BLaER1 treated with 17β-estradiol and CSF1 and Interleukin-3, amounts not matched to agents 10 nM and 100 nM (cell line): ENCODE measurements around the gene PROB1.

Source experiments
- H3K27ac ChIP-seq, 11 experiments: shearing (Covaris generic); formaldehyde crosslinking; 2 replicates each; pipeline ENCODE4 v1.8.1; 2022
- H3K27me3 ChIP-seq, 11 experiments: shearing (Covaris generic); formaldehyde crosslinking; 2 replicates each; pipeline ENCODE4 v1.8.1; 2022
- H3K36me3 ChIP-seq, 11 experiments: shearing (Covaris generic); formaldehyde crosslinking; 2 replicates each; pipeline ENCODE4 v1.8.1; 2022
- H3K4me1 ChIP-seq, 10 experiments: shearing (Covaris generic); formaldehyde crosslinking; 2 replicates each; pipeline ENCODE4 v1.8.1; 2022
- H3K4me2 ChIP-seq, 11 experiments: shearing (Covaris generic); formaldehyde crosslinking; 2 replicates each; pipeline ENCODE4 v1.8.1; 2022
- H3K4me3 ChIP-seq, 10 experiments: shearing (Covaris generic); formaldehyde crosslinking; 2 replicates each; pipeline ENCODE4 v1.8.1; 2022
- H3K9ac ChIP-seq, 11 experiments: shearing (Covaris generic); formaldehyde crosslinking; 2 replicates each; pipeline ENCODE4 v1.8.1; 2022
- H3K9me3 ChIP-seq, 11 experiments: shearing (Covaris generic); formaldehyde crosslinking; replicated peaks in 1 of 11; 2 replicates each; pipeline ENCODE4 v1.8.1; 2022
- H4K20me1 ChIP-seq, 11 experiments: shearing (Covaris generic); formaldehyde crosslinking; 2 replicates each; pipeline ENCODE4 v1.8.1; 2022
- Cebpa-rat ChIP-seq, 11 experiments: shearing (Covaris generic); IDR thresholded peaks; 2 replicates each; pipeline ENCODE4 v1.8.1; 2022

Gene PROB1

GRCh38 chr5:139381837-139382761 lies 12.8 kb downstream of the PROB1 start:
- H3K27me3 ChIP-seq = no peaks in the 10 kb centered on the region
- peak overlapping the region in 10 of 11 experiments; percentile 33 to 72 (median 50); a peak in 18 of 22 replicates for H3K9ac ChIP-seq
- peaks cover 0 to 11% (median 0%) of the 10 kb centered on the region in 11 experiments; a peak in 4 of 22 replicates for H4K20me1 ChIP-seq
- H3K36me3 ChIP-seq = peaks cover 0 to 21% (median 8%) of the 10 kb centered on the region in 11 experiments; a peak in 11 of 22 replicates
- peak overlapping the region in 9 of 11 experiments; percentile 37 to 100 (median 70); a peak in 18 of 22 replicates for H3K27ac ChIP-seq
- H3K4me3 ChIP-seq = peak overlapping the region in 3 of 10 experiments; percentile 10 to 33 (median 25); a peak in 2 of 20 replicates
- no peaks in the 10 kb centered on the region for H3K9me3 ChIP-seq
- peak overlapping the region; percentile 85 to 99 (median 96) for H3K4me2 ChIP-seq
- no peak for TF ChIP-seq Cebpa-rat (IDR thresholded peaks at IDR 0.05)
- peaks cover 59 to 87% (median 85%) of the 10 kb centered on the region in 10 experiments for H3K4me1 ChIP-seq

DNA sequence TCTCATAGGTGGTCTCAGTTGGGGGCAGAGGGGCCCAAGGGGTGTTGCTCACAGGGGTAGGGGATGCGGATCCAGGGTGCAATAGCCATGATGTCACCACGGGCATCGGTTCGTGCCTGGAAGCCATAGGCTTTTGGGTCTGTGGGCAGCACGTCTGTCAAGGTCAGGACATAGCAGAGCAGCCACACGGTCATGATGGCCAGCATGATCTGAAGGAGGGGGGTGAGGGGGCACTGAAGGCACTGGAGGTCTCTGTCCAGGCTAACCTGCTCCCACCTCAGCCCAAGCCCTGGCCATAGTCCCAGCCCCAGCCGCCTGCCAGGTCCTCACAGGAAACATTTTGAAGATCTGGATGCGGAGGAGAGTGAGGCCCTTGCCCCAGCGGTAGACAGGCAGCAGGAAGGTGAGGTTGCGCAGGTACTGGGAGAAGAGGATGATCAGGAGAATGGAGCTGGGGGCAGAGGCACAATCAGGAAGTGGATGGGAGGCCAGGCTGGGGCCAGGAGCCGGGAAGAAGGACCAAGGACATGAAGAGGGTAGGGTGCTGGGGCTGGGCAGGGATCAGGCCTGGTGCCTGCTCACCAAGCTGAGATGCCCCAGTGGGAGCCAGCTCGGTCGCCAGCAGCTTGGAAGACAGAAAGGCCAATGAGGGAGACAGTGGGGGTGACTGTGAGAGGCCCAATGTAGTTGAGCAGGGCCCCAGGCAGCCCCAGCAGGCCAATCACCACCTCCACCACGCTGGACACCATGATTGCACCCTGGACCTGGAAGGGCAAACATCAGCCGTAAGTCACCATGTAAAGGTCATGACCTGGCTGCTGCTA lies 15.1 kb downstream of the PROB1 start:
- TF ChIP-seq Cebpa-rat (IDR thresholded peaks at IDR 0.05) = no peak
- Histone ChIP-seq H4K20me1 (peaks cover 0 to 11% (median 0%) of the 10 kb centered on the region in 11 experiments; a peak in 4 of 22 replicates), H3K27me3 (no peaks in the 10 kb centered on the region), H3K4me1 (peaks cover 47 to 65% (median 62%) of the 10 kb centered on the region in 10 experiments), H3K4me3 (no peak overlapping the region), H3K4me2 (peak overlapping the region; percentile 28 to 99 (median 85); a peak in 18 of 22 replicates), H3K36me3 (peaks cover under 1 to 29% (median 11%) of the 10 kb centered on the region in 11 experiments; a peak in 17 of 22 replicates), H3K9ac (peak overlapping the region in 1 of 11 experiments; percentile 19; a peak in 3 of 22 replicates), H3K9me3 (no peaks in the 10 kb centered on the region), H3K27ac (peak overlapping the region in 8 of 11 experiments; percentile 2 to 48 (median 30); a peak in 12 of 22 replicates)

- peaks cover 0 to 11% (median 0%) of the 10 kb centered on the region in 11 experiments; a peak in 3 of 22 replicates for H4K20me1 ChIP-seq
- peak overlapping the region in 4 of 11 experiments; percentile 1 to 35 (median 10); a peak in 3 of 22 replicates for H3K4me2 ChIP-seq
- H3K27me3 ChIP-seq = no peaks in the 10 kb centered on the region
- H3K27ac ChIP-seq = peak overlapping the region in 2 of 11 experiments; percentile 13 to 48; a peak in 4 of 22 replicates
- H3K36me3 ChIP-seq = peaks cover 9 to 37% (median 20%) of the 10 kb centered on the region in 11 experiments; a peak in 20 of 22 replicates
- no peak overlapping the region for H3K4me3 ChIP-seq
- H3K9me3 ChIP-seq = no peaks in the 10 kb centered on the region
- no peak overlapping the region; a peak in 2 of 22 replicates for H3K9ac ChIP-seq
- peaks cover 38 to 58% (median 54%) of the 10 kb centered on the region in 10 experiments for H3K4me1 ChIP-seq
- TF ChIP-seq Cebpa-rat (IDR thresholded peaks at IDR 0.05) = no peak
These were observed 16.0 kb downstream of the PROB1 start for GRCh38 chr5:139378941-139379361.

- TF ChIP-seq Cebpa-rat (IDR thresholded peaks at IDR 0.05) = no peak
- Histone ChIP-seq H3K4me2 (0 out of 22 replicates have a peak overlapping the region, but pooled peaks of 3 of the 11 experiments have one; percentile 4 to 35 (median 15)), H3K27ac (peak overlapping the region in 2 of 11 experiments; percentile 13 to 48; a peak in 3 of 22 replicates), H3K4me3 (no peak overlapping the region), H3K9ac (no peak overlapping the region), H3K36me3 (peaks cover 16 to 44% (median 27%) of the 10 kb centered on the region in 11 experiments), H3K4me1 (peaks cover 31 to 56% (median 47%) of the 10 kb centered on the region in 10 experiments), H3K9me3 (no peaks in the 10 kb centered on the region), H4K20me1 (peaks cover 0 to 7% (median 0%) of the 10 kb centered on the region in 11 experiments; a peak in 3 of 22 replicates), H3K27me3 (no peaks in the 10 kb centered on the region)
These were observed 16.6 kb downstream of the PROB1 start for GRCh38 chr5:139378101-139378825.

DNA sequence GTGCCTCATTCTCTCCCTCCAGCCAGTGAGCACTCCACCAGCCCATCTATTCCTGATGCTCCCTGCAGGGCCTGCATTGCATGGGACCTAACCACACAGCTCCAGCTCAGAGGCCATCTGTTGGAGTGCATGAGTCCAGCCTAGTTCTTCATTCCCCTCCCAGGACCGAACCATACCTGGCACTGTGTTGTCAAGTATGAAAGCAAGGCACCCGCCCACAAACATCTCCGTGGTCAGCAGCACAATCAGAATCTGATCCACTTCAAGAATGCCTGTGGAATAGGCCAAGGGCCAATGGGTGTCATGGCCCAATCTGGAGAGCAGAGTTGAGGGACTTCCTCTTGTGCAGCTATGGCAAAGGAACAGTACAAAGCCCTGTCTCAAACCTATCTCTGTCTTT lies 17.7 kb downstream of the PROB1 start:
- Histone ChIP-seq H3K4me3 (no peak overlapping the region), H3K9ac (no peak overlapping the region), H3K27me3 (no peaks in the 10 kb centered on the region), H3K27ac (no peak overlapping the region; a peak in 1 of 22 replicates), H3K4me1 (peaks cover 23 to 45% (median 38%) of the 10 kb centered on the region in 10 experiments), H3K9me3 (no peaks in the 10 kb centered on the region), H4K20me1 (peaks cover 0 to 7% (median 0%) of the 10 kb centered on the region in 11 experiments; a peak in 4 of 22 replicates), H3K36me3 (peaks cover 26 to 55% (median 37%) of the 10 kb centered on the region in 11 experiments), H3K4me2 (no peak overlapping the region)
- no peak for TF ChIP-seq Cebpa-rat (IDR thresholded peaks at IDR 0.05)

GRCh38 chr5:139376364-139376763 lies 18.5 kb downstream of the PROB1 start:
- Histone ChIP-seq H3K27ac (no peak overlapping the region), H3K4me1 (peaks cover 24 to 41% (median 36%) of the 10 kb centered on the region in 10 experiments), H3K27me3 (no peaks in the 10 kb centered on the region), H3K36me3 (peaks cover 35 to 63% (median 46%) of the 10 kb centered on the region in 11 experiments), H3K4me3 (no peak overlapping the region), H4K20me1 (peaks cover 0 to 7% (median 0%) of the 10 kb centered on the region in 11 experiments; a peak in 4 of 22 replicates), H3K4me2 (no peak overlapping the region), H3K9me3 (no peaks in the 10 kb centered on the region), H3K9ac (no peak overlapping the region)
- no peak for TF ChIP-seq Cebpa-rat (IDR thresholded peaks at IDR 0.05)

DNA sequence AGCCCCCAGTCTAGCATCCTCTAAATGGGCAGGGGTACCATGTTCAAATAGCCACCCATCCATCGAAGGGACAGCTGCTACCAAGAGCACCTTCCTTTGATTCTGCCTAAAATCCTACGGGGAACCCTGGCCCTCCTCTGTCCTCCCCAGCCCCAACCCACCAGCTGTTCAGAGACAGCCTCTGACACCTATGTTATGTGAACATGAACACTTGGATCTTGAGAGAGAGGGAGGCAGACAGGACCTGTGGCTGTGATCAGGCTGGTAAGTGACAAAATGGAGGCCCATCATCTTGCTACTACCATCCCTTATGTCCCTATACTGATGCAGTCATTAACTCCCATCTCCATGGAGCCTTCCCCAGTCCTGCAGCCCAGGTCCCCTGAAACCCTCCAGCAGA lies 20.0 kb downstream of the PROB1 start:
- TF ChIP-seq Cebpa-rat (IDR thresholded peaks at IDR 0.05) = no peak
- Histone ChIP-seq H3K4me2 (no peak overlapping the region), H3K4me3 (no peak overlapping the region), H3K27ac (peak overlapping the region in 2 of 11 experiments; percentile 17 to 23; a peak in 2 of 22 replicates), H4K20me1 (peaks cover 0 to 12% (median 0%) of the 10 kb centered on the region in 11 experiments; a peak in 6 of 22 replicates), H3K9me3 (no peaks in the 10 kb centered on the region), H3K4me1 (peaks cover 12 to 41% (median 33%) of the 10 kb centered on the region in 10 experiments), H3K27me3 (no peaks in the 10 kb centered on the region), H3K36me3 (peaks cover 50 to 77% (median 58%) of the 10 kb centered on the region in 11 experiments), H3K9ac (no peak overlapping the region)
